B cell (primary cell): ENCODE results near the gene SOX15. TPM values are rescaled to one million over a fixed set of nuclear protein-coding genes. Genes with fewer than 3 reads are reported as not detected.

ENCODE experiments used
- ATAC-seq: fragments of 200-7000 bp; cut with Tn5 transposase; one replicate; pipeline ENCODE4 v1.10.0; 2021; ENCODE audit warnings: low read depth, mild to moderate bottlenecking, moderate number of reproducible peaks, moderate library complexity
- CTCF ChIA-PET: fragments of 350-600 bp; sonication (Branson Sonifier 250); formaldehyde crosslinking; loops from one replicate; lab custom pipeline; 2021; ENCODE audit warnings: antibody characterized with exemption, inconsistent platforms; lab: Charles Lee
- POLR2A ChIA-PET: fragments of 350-600 bp; sonication (Branson Sonifier 250); formaldehyde crosslinking; loops from one replicate; lab custom pipeline; 2021; ENCODE audit warnings: antibody characterized with exemption; lab: Charles Lee
- DNase-seq: peaks from one replicate; pipeline ENCODE4 v3.0.0; 2013
- H2AFZ ChIP-seq: 2 replicates; pipeline ENCODE4 v1.6.1; 2012; ENCODE audit warnings: mild to moderate bottlenecking, low read depth, low read length; ENCODE audit not compliant: insufficient read depth, poor library complexity, severe bottlenecking
- H3K27ac ChIP-seq, 2 donors: 1 replicate in 1 of 2; 2 replicates in 1 of 2; pipeline ENCODE4 v1.5.1; 2012 to 2013; ENCODE audit warnings: low read length in 2 of 2, mild to moderate bottlenecking in 2 of 2, moderate library complexity in 1 of 2
- H3K27me3 ChIP-seq, 4 experiments: fragments of 200-600 bp in 1 of 4; sonication (generic) in 1 of 4; replicated peaks in 1 of 4; 1 replicate in 2 of 4; 2 replicates in 2 of 4; pipeline versions ENCODE4 v1.6.1 to v1.7.0; 2013 to 2016; ENCODE audit warnings: low read length in 3 of 4, mild to moderate bottlenecking in 2 of 4, mixed read lengths in 1 of 4, moderate library complexity in 1 of 4; ENCODE audit not compliant: insufficient read depth in 4 of 4, control insufficient read depth in 3 of 4; ENCODE audit errors: control extremely low read depth in 1 of 4
- H3K36me3 ChIP-seq, 2 experiments: replicated peaks in 1 of 2; 1 replicate in 1 of 2; 2 replicates in 1 of 2; pipeline versions ENCODE4 v1.6.1 to v1.7.1; 2013; ENCODE audit warnings: low read length in 1 of 2; ENCODE audit not compliant: insufficient read depth in 2 of 2, control insufficient read depth in 1 of 2; ENCODE audit errors: control extremely low read depth in 1 of 2, extremely low read depth in 1 of 2
- H3K4me1 ChIP-seq, 2 donors: fragments of 200-600 bp in 1 of 2; sonication (generic) in 1 of 2; 1 replicate in 1 of 2; 2 replicates in 1 of 2; pipeline versions ENCODE4 v1.5.1 to v1.6.1; 2013 to 2017; ENCODE audit warnings: low read length in 2 of 2; ENCODE audit not compliant: control insufficient read depth in 2 of 2, insufficient read depth in 2 of 2
- H3K4me2 ChIP-seq: replicated peaks from 2 replicates; pipeline ENCODE3; 2012; ENCODE audit warnings: mild to moderate bottlenecking, low read depth, low read length; ENCODE audit not compliant: poor library complexity, severe bottlenecking
- H3K4me3 ChIP-seq, 5 experiments: fragments of 200-600 bp in 1 of 5; sonication (generic) in 1 of 5; 1 replicate in 3 of 5; 2 replicates in 2 of 5; pipeline versions ENCODE4 v1.5.1 to v1.7.0; 2011 to 2016; ENCODE audit warnings: low read length in 4 of 5, mild to moderate bottlenecking in 4 of 5, low read depth in 2 of 5, control low read depth in 1 of 5, moderate library complexity in 1 of 5; ENCODE audit not compliant: insufficient read depth in 1 of 5; ENCODE audit errors: control extremely low read depth in 1 of 5, extremely low read depth in 1 of 5
- H3K79me2 ChIP-seq: fragments of 200-600 bp; sonication (generic); one replicate; pipeline ENCODE4 v1.6.0; 2016; ENCODE audit warnings: low read length; ENCODE audit not compliant: control insufficient read depth, insufficient read depth
- H3K9ac ChIP-seq: fragments of 200-600 bp; sonication (generic); 2 replicates; pipeline ENCODE4 v1.6.1; 2017; ENCODE audit warnings: mild to moderate bottlenecking, low read length, moderate library complexity
- H3K9me3 ChIP-seq, 3 donors: one replicate each; pipeline versions ENCODE4 v1.6.1 to v1.7.1; 2013; ENCODE audit warnings: low read length in 2 of 3; ENCODE audit not compliant: control insufficient read depth in 2 of 3, insufficient read depth in 1 of 3; ENCODE audit errors: control extremely low read depth in 1 of 3
- H4K20me1 ChIP-seq: 2 replicates; pipeline ENCODE4 v1.6.0; 2012; ENCODE audit warnings: mild to moderate bottlenecking, low read length; ENCODE audit not compliant: insufficient read depth, control insufficient read depth, poor library complexity, severe bottlenecking
- H3K27ac Mint-ChIP-seq: one replicate; pipeline ENCODE4 v1.8.0; 2021; ENCODE audit warnings: mixed read lengths
- H3K27me3 Mint-ChIP-seq: one replicate; pipeline ENCODE4 v1.8.0; 2021; ENCODE audit warnings: mixed read lengths
- H3K4me1 Mint-ChIP-seq: one replicate; pipeline ENCODE4 v1.8.0; 2021; ENCODE audit warnings: mixed read lengths
- H3K4me3 Mint-ChIP-seq: one replicate; pipeline ENCODE4 v1.8.0; 2021; ENCODE audit warnings: mixed read lengths
- H3K9me3 Mint-ChIP-seq: one replicate; pipeline ENCODE4 v1.8.0; 2022; ENCODE audit warnings: mixed read lengths; ENCODE audit not compliant: insufficient read depth
- EZH2 ChIP-seq: IDR thresholded peaks from 2 replicates; pipeline ENCODE4 v1.6.1; 2012; ENCODE audit warnings: borderline replicate concordance, low read depth, mild to moderate bottlenecking, moderate library complexity, low read length; ENCODE audit not compliant: insufficient read depth, poor library complexity, severe bottlenecking
- WGBS: methylation state at CpG from one replicate; pipeline ENCODE4 v1.1.5; 2013; ENCODE audit warnings: missing lambda C conversion rate; ENCODE audit not compliant: insufficient coverage; 5-methylcytosine and 5-hydroxymethylcytosine counted together
- intact Hi-C: fragments of 100-400 bp; cut with micrococcal nuclease; formaldehyde crosslinking; loops from one replicate; pipeline ENCODE4 v1.10.0; 2022
- polyA plus RNA-seq: library from polyadenylated mRNA; depleted of rRNA; stranded (reverse); fragments of >200 nt; gene quantifications from 2 replicates; pipeline ENCODE4 v1.2.3, GENCODE V29; 2012
- total RNA-seq, 2 donors: library from RNA; stranded (reverse); fragments of 120-200 nt in 1 of 2; gene quantifications; 1 replicate in 1 of 2; 2 replicates in 1 of 2; pipeline versions ENCODE4 v1.2.3 to v1.2.4, GENCODE V29; 2013 to 2022
- TF ChIP-seq, protein P1 (sequence below): fragments of 200-600 bp; IDR thresholded peaks from one replicate; pipeline ENCODE4 v1.8.0; 2022; ENCODE audit warnings: antibody characterized with exemption, mild to moderate bottlenecking

Gene SOX15
- total and polyA plus RNA-seq, 2 donors (not counting 1 experiment from before 2014, with no cell fraction given) = 0.18 to 0.96 TPM

DNA sequence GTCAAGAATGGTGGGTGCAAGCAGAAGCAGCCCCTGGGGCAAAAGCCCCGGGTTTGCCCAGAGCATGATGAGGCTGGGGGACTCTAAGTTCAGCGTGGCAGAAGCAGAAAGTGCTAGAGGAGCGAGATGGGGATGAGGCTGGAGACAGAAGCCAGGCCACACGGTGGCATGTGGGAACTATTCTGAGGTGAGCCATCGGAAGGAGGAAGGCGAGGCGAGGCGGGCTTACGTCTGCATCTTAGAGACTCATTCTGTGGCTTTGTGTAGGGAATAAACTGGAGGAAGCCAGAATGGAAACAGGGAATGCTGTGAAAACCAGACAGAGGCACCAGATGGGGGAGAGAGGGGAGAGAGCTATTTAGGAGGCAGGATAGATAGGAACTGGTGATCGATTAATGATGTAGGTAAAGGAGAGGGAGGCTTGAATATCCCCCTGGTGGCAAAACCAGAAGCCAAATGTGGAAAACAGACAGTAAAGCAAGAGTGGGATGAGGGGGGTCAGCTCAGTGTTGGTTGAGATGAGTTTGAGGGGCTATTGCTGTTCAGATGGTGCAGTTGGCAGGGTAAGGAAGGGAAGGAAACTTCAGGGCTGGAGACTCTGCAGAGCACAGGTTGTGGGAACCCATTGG, 34.5 kb downstream of the SOX15 start:
- no peaks in the 10 kb centered on the region for H3K9me3 ChIP-seq
- no peaks in the 10 kb centered on the region for H3K27me3 Mint-ChIP-seq
- no peak overlapping the region for H3K4me2 ChIP-seq
- ChIA-PET CTCF (interaction anchor here (0.7 to 25.0 kb wide), 2 partner anchors 35 to 314 kb away, joined by 3 to 666 read pairs; no protein-coding TSS in a partner anchor), POLR2A (interaction anchor here (0.6 kb wide), 1 partner anchor 10 kb away, joined by 4 read pairs; no protein-coding TSS in a partner anchor)
- 90% methylated on average over 10 of the region's 10 CpGs for WGBS
- peaks cover 70% of the 10 kb centered on the region for H3K4me1 Mint-ChIP-seq
- no peaks in the 10 kb centered on the region for H3K27me3 ChIP-seq
- ATAC-seq (no peak), DNase-seq (no peak)
- intact Hi-C loops = no loop called here
- no peak overlapping the region for H3K9ac ChIP-seq
- H4K20me1 ChIP-seq = no peaks in the 10 kb centered on the region
- TF ChIP-seq, protein P1, sequence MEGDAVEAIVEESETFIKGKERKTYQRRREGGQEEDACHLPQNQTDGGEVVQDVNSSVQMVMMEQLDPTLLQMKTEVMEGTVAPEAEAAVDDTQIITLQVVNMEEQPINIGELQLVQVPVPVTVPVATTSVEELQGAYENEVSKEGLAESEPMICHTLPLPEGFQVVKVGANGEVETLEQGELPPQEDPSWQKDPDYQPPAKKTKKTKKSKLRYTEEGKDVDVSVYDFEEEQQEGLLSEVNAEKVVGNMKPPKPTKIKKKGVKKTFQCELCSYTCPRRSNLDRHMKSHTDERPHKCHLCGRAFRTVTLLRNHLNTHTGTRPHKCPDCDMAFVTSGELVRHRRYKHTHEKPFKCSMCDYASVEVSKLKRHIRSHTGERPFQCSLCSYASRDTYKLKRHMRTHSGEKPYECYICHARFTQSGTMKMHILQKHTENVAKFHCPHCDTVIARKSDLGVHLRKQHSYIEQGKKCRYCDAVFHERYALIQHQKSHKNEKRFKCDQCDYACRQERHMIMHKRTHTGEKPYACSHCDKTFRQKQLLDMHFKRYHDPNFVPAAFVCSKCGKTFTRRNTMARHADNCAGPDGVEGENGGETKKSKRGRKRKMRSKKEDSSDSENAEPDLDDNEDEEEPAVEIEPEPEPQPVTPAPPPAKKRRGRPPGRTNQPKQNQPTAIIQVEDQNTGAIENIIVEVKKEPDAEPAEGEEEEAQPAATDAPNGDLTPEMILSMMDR = no peak
- no peak for TF ChIP-seq EZH2
- H3K36me3 ChIP-seq = peaks cover 0 to 3% of the 10 kb centered on the region in 2 experiments
- H3K79me2 ChIP-seq = peaks cover 14% of the 10 kb centered on the region
- H3K27ac Mint-ChIP-seq = peak overlapping the region; percentile 70
- no peaks in the 10 kb centered on the region for H3K9me3 Mint-ChIP-seq
- H2AFZ ChIP-seq = no peak overlapping the region
- H3K4me3 Mint-ChIP-seq = no peak overlapping the region
- peaks cover 54 to 68% of the 10 kb centered on the region in 2 donors for H3K4me1 ChIP-seq
- H3K4me3 ChIP-seq = no peak overlapping the region
- peak overlapping the region in 1 of 2 donors; percentile 3 for H3K27ac ChIP-seq

DNA sequence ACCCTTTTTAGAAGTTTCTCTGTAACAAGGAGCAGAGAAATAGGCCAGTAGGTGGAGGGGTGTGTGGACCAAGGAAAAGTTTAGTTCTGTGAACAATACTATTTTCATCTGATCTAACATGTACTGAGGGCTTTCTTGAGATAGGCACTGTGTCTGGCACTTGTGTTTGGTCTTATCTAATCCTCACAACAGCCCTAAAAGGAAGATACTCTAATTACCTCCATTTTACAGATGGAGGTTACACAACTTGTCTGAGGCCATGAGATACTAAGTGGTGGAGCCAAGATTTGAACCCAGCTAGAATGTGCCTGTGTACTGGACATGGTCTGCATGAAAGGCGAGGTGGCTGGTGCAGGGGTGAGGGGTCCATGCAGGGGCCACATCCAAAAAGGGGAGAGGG, 36.5 kb downstream of the SOX15 start:
- TF ChIP-seq, protein P1 = no peak
- no peak for TF ChIP-seq EZH2
- H3K9me3 Mint-ChIP-seq = no peaks in the 10 kb centered on the region
- H3K27ac Mint-ChIP-seq = peak overlapping the region; percentile 93
- H3K4me3 ChIP-seq = peak overlapping the region in 3 of 5 experiments; percentile 5 to 44 (median 19)
- ATAC-seq (no peak), DNase-seq (peak; percentile 31)
- no CpG with 5 or more reads among the region's 1 CpG for WGBS
- H3K4me1 Mint-ChIP-seq = peaks cover 62% of the 10 kb centered on the region
- peak overlapping the region; percentile 59 for H3K4me3 Mint-ChIP-seq
- H3K36me3 ChIP-seq = peaks cover 0 to 3% of the 10 kb centered on the region in 2 experiments
- H3K4me1 ChIP-seq = peaks cover 44 to 60% of the 10 kb centered on the region in 2 donors
- no peaks in the 10 kb centered on the region for H3K79me2 ChIP-seq
- H3K27me3 ChIP-seq = no peaks in the 10 kb centered on the region
- H2AFZ ChIP-seq = peak overlapping the region; percentile 15
- H3K4me2 ChIP-seq = peak overlapping the region; percentile 62
- H3K9me3 ChIP-seq = no peaks in the 10 kb centered on the region
- CTCF ChIA-PET = interaction anchor here (12.1 to 25.0 kb wide), 2 partner anchors 6 to 33 kb away, joined by 126 to 666 read pairs; partner anchors contain the start of genes SENP3 and TNFSF13
- intact Hi-C loops = no loop called here
- H3K27ac ChIP-seq = peak overlapping the region; percentile 76 to 92
- POLR2A ChIA-PET = interaction anchor here (0.7 to 0.8 kb wide), 2 partner anchors 45 to 92 kb away, joined by 3 to 9 read pairs; no protein-coding TSS in a partner anchor
- H3K27me3 Mint-ChIP-seq = no peaks in the 10 kb centered on the region
- H3K9ac ChIP-seq = peak overlapping the region; percentile 56
- H4K20me1 ChIP-seq = no peaks in the 10 kb centered on the region
